SKM-1 (cell line): ENCODE data around the gene RNF41.
A peak's percentile ranks its signal among the peaks of the same experiment; 100 is the strongest.
"Not testable (repeated sequence)": the region's sequence is repeated elsewhere in the genome, so short reads cannot be mapped to it uniquely, and the experiment has no call there.

Source experiments
- DNase-seq: peaks from one replicate; lab custom pipeline; 2025; ENCODE audit not compliant: unreplicated experiment; lab: John Stamatoyannopoulos, UW

RNF41 gene

DNA sequence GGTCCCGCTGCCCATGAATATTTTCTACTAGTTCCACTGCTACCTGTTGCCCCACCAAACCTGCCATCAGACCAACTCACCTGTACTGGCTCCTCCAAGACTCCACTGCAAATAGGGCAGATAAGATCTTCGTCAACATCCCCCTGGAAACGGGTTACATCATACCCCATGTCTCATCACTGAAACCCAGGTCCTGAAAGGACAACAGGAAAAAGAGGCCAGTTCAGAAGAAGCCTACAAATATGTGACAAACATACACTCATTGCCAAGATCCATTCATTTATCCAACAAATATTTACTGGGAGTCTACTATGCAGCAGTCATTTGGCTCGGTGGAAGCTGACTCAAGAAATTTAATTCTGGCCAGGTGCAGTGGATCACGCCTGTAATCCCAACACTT, 7.8 kb downstream of the RNF41 start:
- no peak for DNase-seq

- no peak for DNase-seq
Measured at GRCh38 chr12:56212361-56212760, 9.4 kb downstream of the RNF41 start.

- no peak for DNase-seq
Measured at GRCh38 chr12:56208006-56208405, 13.7 kb downstream of the RNF41 start.

DNA sequence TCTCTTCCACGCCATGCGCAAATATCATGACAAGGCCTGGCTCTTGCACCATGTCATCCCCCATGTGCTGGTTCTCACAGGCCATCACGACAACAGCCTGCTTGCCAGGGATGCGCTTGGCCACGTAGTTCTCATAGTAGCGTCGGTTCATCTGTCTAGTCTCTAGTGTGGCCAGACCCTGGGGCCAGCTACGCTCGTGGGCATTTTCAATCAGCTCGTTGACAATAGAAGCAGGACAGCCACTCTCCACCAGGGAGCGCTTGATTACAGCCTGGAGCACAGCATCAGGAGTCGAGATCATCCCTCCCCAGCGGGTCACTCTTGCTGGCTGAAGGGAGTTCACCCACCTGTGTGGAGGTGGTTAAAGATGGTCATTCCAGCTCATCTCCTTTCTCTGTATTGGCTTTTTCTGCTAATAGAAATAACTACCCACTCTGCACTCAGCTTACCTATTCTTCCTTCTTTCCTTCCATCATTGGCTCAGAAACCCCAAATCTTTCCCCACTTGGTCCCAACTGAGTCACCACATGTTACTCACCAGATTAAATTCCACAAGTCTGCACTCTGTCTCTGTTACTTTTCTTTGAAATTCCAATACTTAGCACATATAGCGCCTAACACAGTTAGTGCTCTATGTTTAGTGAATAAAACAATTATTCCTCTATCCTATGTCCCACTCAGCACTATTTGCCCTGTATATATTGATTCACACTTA, 15.1 kb downstream of the RNF41 start:
- DNase-seq, result no peak

- DNase-seq, result no peak
Measured at GRCh38 chr12:56205445-56205844, 16.3 kb downstream of the RNF41 start.

DNA sequence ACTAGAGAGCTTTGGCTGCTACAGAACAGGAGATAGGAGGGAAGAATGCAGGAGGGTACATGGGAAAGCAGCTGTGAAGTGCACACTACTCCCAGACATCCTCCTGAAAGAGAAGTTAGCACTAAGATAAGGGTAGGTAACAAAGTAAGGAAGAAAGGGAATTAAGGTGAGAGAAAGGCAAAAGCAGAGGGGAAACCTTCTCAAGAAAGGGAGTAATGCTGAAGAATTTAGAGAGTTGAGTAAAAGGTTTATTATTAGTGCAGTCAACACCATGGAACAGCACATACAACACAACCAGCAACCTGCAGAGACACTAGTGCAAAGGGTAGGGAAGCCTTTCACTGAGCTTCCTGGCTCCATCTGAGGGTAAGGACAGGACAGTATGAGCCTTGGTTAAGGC, 17.4 kb downstream of the RNF41 start:
- DNase-seq, result no peak

DNA sequence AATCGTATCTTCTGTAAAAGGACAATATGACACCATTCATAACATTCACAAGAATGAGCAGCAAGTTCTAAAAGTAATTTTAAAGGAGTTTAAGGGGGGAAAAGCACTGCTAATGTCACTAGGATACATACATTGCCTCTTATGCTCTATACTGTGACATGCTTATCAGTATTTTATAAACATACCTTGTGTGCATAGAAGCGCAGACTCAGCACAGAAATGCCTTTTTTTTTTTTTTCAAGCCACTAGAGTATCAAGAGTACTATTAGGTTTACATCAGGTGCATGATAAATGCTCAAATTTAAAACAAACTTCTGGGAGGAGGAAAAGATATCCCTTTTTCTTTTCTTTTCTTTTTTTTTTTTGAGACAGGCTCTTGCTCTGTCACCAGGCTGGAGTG, 18.9 kb downstream of the RNF41 start:
- DNase-seq, result no peak

GRCh38 chr12:56202366-56202765, 19.4 kb downstream of the RNF41 start:
- DNase-seq, result no peak

DNA sequence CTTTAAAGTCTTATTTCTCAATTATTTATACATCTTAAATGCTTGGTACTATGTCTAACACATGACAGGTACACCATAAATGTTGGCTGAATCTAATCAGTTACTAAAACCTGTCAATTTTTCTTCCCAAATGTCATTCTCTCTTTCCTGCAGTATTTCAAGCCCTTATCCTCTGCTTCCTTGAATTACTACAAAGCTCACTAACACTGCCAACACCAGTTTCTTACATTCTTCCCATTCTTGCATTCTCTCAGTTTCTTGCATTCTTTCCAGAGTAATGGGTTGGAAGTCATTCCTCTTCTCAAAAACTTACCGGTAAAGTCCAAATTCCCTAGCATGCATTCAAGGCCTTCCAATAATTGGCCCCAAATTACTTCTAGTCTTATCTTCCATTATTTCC, 22.9 kb downstream of the RNF41 start:
- no peak for DNase-seq

- DNase-seq, result no peak
Measured at GRCh38 chr12:56197921-56198635, 23.6 kb downstream of the RNF41 start.

- DNase-seq, result not testable (repeated sequence)
Measured at GRCh38 chr12:56196818-56197550, 24.7 kb downstream of the RNF41 start.

DNA sequence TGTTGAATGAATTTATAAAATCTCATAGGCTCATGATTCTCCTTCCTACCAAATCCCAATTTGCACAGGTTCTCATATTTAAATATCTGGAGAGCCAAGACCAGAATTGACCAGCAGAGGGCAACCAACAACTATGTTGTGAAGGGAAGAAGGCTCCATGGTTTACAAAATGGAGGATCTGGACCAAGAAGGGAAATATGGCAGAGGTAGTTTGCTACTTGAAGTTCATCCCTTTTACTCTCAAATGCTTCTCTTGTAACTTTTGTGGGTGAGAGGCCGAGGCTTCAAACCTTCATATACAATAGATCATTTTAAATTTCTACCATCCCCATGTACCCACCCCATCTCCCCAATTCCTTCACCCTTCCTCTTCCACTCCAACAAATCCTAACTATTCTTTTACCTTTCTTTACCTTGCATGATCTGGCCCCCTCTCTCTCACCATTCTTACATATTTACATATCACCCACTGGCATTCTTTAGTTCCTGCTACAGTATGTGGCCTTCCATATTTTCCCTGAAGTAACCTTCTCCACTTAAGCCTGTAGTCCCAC, 28.6 kb downstream of the RNF41 start:
- peak; percentile 21 for DNase-seq

DNA sequence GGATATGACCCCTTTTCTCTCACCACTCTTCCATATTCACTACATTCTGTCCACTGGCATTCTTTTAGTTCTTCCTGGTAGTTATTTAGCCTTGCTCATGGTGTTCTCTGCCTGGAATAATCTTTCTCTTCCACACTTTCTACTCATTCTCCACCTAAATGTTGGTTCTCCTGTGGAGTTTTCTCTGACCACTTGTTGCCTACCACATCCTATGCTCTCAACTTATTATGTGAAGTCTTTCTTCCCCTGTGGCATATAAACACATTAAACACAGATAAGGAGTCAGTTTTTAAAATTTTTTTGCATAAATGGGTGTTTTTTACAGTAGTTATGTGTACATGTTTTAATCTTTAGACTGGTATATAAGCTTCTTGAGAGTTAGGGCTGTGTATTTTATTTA, 29.1 kb downstream of the RNF41 start:
- no peak for DNase-seq

DNA sequence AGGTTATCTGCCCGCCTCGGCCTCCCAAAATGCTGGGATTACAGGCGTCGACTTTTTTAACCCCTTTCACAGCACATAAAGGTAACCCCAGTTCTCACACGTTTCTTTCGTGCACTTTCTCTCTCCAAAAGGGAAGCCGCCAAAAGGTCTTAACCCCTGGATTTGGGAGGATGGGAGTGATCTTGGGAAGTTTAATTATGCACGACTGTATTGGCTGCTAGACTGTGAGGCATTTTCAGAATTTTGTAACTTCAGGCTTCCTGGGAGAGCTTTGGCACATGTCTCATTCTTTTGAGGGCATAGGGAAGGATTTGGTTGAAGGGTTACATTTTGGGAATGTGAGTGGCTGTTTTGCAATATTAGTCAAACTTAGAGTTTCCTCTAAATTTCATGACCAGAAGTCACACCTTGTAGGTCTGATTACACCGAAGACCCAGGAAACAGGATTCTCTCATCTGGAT, 31.0 kb downstream of the RNF41 start:
- no peak for DNase-seq

GRCh38 chr12:56189918-56190694, 31.6 kb downstream of the RNF41 start:
- peak; percentile 8 for DNase-seq

GRCh38 chr12:56189099-56189917, 32.4 kb downstream of the RNF41 start, which contains the start of gene SMARCC2:
TSS of gene SMARCC2 (minus strand) at chr12:56189483. CDS start at chr12:56189461, 22 bp downstream.
- no peak for DNase-seq

DNA sequence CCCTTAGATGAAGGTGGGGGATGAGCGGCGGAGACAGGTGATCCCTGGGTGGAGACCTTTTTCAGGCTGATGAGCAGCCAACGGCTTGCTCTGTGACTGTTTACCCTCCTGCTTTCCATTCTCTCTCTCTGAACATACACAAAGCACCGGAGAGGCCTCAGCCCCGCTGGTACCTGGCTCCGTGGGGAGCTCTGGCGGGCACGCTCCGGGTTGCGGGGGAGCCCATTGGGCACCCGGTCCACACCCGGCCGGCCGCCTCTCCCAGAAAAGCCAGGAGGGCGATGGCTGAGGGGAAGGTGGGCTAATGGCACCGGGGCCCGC, 33.0 kb downstream of the RNF41 start:
- no peak for DNase-seq

- DNase-seq, result no peak
Measured at GRCh38 chr12:56188131-56188777, 33.5 kb downstream of the RNF41 start.

DNA sequence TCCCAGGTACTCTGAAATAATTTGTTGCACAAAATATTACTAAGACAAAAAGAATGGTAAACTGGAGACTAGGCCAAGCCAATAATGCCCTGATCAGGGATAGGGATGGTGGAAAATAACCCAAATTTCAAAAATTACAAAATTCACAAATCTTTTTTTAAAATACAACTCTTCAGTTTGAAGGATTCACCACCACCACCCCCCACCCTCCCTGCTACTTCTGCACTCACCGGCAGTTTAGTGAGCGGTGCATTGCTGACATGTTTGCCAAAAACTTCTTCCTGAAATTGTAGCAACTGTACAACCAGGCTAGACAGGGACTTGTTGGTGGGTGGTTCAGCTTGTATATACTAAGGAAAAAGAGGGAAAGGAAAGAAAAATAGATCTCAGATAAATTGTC, 34.8 kb downstream of the RNF41 start:
- no peak for DNase-seq

DNA sequence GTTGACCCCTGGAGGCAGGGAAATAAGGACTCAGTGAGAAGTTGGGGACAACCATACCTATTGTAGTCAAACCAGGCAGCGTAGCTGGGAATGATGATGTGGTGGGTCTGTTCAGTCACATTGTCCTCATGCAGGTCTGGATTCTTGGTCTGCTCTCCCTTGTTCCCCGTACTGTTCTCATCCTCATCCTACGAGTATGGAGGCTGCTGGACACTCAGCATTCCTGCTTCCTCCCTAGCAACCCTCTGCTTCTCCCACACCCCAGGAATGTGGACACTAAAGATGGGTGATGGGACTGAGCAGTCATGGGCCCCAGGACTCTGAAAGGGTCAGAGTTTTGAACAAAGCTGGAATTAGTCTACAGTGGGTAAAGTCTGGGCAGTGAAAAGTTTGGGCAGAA, 43.4 kb downstream of the RNF41 start:
- no peak for DNase-seq
